ENCODE results near the gene EIF2AK2. TPM values are rescaled to one million over a fixed set of nuclear protein-coding genes. Genes with fewer than 3 reads are reported as not detected.

The EIF2AK2 gene
- polyA plus RNA-seq, 4 donors: 4.3 to 27.7 (median 8.3) TPM

GRCh38 chr2:37156071-37156856 lies 516 bp downstream of the EIF2AK2 start:
- peak; percentile 46 to 80 for DNase-seq
- Histone ChIP-seq H3K9me3 (ENCODE audit: control insufficient read depth in 2 of 2, insufficient read depth in 1 of 2, low read depth in 1 of 2, low read length in 1 of 2) (no peaks in the 10 kb centered on the region), H3K27me3 (ENCODE audit: control insufficient read depth in 3 of 3, insufficient read depth in 3 of 3, low read length in 3 of 3) (no peaks in the 10 kb centered on the region), H3K4me1 (ENCODE audit: control insufficient read depth in 3 of 3, insufficient read depth in 2 of 3, low read depth in 1 of 3, low read length in 2 of 3) (peaks cover 2 to 19% (median 5%) of the 10 kb centered on the region in 3 donors), H3K4me3 (ENCODE audit: low read depth in 1 of 3, low read length in 3 of 3) (peak overlapping the region; percentile 93 to 98 (median 95)), H3K36me3 (ENCODE audit: control insufficient read depth in 3 of 3, insufficient read depth in 2 of 3, low read depth in 1 of 3, low read length in 3 of 3) (no peaks in the 10 kb centered on the region), H3K27ac (ENCODE audit: low read depth in 1 of 3, low read length in 2 of 3) (peak overlapping the region; percentile 66 to 96 (median 92))
- WGBS, 3 donors: 0 to 2% (median 1%) methylated on average over 27 of the region's 27 CpGs
- FAIRE-seq: no peak

GRCh38 chr2:37154785-37155184 lies 2.0 kb downstream of the EIF2AK2 start:
- DNase-seq (no peak), FAIRE-seq (no peak)
- Histone ChIP-seq H3K9me3 (ENCODE audit: control insufficient read depth in 2 of 2, insufficient read depth in 1 of 2, low read depth in 1 of 2, low read length in 1 of 2) (no peaks in the 10 kb centered on the region), H3K36me3 (ENCODE audit: control insufficient read depth in 3 of 3, insufficient read depth in 2 of 3, low read depth in 1 of 3, low read length in 3 of 3) (no peaks in the 10 kb centered on the region), H3K27me3 (ENCODE audit: control insufficient read depth in 3 of 3, insufficient read depth in 3 of 3, low read length in 3 of 3) (no peaks in the 10 kb centered on the region), H3K4me3 (ENCODE audit: low read depth in 1 of 3, low read length in 3 of 3) (no peak overlapping the region), H3K27ac (ENCODE audit: low read depth in 1 of 3, low read length in 2 of 3) (no peak overlapping the region), H3K4me1 (ENCODE audit: control insufficient read depth in 3 of 3, insufficient read depth in 2 of 3, low read depth in 1 of 3, low read length in 2 of 3) (peaks cover 2 to 19% (median 5%) of the 10 kb centered on the region in 3 donors)
- 83 to 96% (median 89%) methylated on average over 4 of the region's 4 CpGs for WGBS, 3 donors

GRCh38 chr2:37153224-37153623 lies 3.6 kb downstream of the EIF2AK2 start:
- 82 to 96% (median 91%) methylated on average over 5 of the region's 5 CpGs for WGBS, 3 donors
- H3K9me3 ChIP-seq (ENCODE audit: control insufficient read depth in 2 of 2, insufficient read depth in 1 of 2, low read depth in 1 of 2, low read length in 1 of 2): no peaks in the 10 kb centered on the region
- no peak for FAIRE-seq
- H3K4me1 ChIP-seq (ENCODE audit: control insufficient read depth in 3 of 3, insufficient read depth in 2 of 3, low read depth in 1 of 3, low read length in 2 of 3): peaks cover 4 to 29% (median 9%) of the 10 kb centered on the region in 3 donors
- peaks cover 0 to 4% (median under 1%) of the 10 kb centered on the region in 3 donors for H3K36me3 ChIP-seq (ENCODE audit: control insufficient read depth in 3 of 3, insufficient read depth in 2 of 3, low read depth in 1 of 3, low read length in 3 of 3)
- H3K27me3 ChIP-seq (ENCODE audit: control insufficient read depth in 3 of 3, insufficient read depth in 3 of 3, low read length in 3 of 3): no peaks in the 10 kb centered on the region
- H3K4me3 ChIP-seq (ENCODE audit: low read depth in 1 of 3, low read length in 3 of 3): no peak overlapping the region
- no peak for DNase-seq
- no peak overlapping the region for H3K27ac ChIP-seq (ENCODE audit: low read depth in 1 of 3, low read length in 2 of 3)

- DNase-seq: peak; percentile 79 to 82
- WGBS, 3 donors: 8 to 31% (median 13%) methylated on average over 6 of the region's 6 CpGs
- Histone ChIP-seq H3K9me3 (ENCODE audit: control insufficient read depth in 2 of 2, insufficient read depth in 1 of 2, low read depth in 1 of 2, low read length in 1 of 2) (no peaks in the 10 kb centered on the region), H3K27ac (ENCODE audit: low read depth in 1 of 3, low read length in 2 of 3) (peak overlapping the region; percentile 17 to 58 (median 41)), H3K4me3 (ENCODE audit: low read depth in 1 of 3, low read length in 3 of 3) (no peak overlapping the region), H3K27me3 (ENCODE audit: control insufficient read depth in 3 of 3, insufficient read depth in 3 of 3, low read length in 3 of 3) (no peaks in the 10 kb centered on the region), H3K36me3 (ENCODE audit: control insufficient read depth in 3 of 3, insufficient read depth in 2 of 3, low read depth in 1 of 3, low read length in 3 of 3) (peaks cover 8 to 16% (median 13%) of the 10 kb centered on the region in 3 donors), H3K4me1 (ENCODE audit: control insufficient read depth in 3 of 3, insufficient read depth in 2 of 3, low read depth in 1 of 3, low read length in 2 of 3) (peaks cover 3 to 15% (median 4%) of the 10 kb centered on the region in 3 donors)
- no peak for FAIRE-seq
Measured at GRCh38 chr2:37149626-37150322, 7.0 kb downstream of the EIF2AK2 start.

GRCh38 chr2:37148325-37148724 lies 8.5 kb downstream of the EIF2AK2 start:
- H3K4me1 ChIP-seq (ENCODE audit: control insufficient read depth in 3 of 3, insufficient read depth in 2 of 3, low read depth in 1 of 3, low read length in 2 of 3): peaks cover 3 to 15% (median 4%) of the 10 kb centered on the region in 3 donors
- FAIRE-seq (no peak), DNase-seq (peak; percentile 68 to 83)
- no peaks in the 10 kb centered on the region for H3K27me3 ChIP-seq (ENCODE audit: control insufficient read depth in 3 of 3, insufficient read depth in 3 of 3, low read length in 3 of 3)
- H3K27ac ChIP-seq (ENCODE audit: low read depth in 1 of 3, low read length in 2 of 3): peak overlapping the region in 1 of 3 donors; percentile 58
- H3K9me3 ChIP-seq (ENCODE audit: control insufficient read depth in 2 of 2, insufficient read depth in 1 of 2, low read depth in 1 of 2, low read length in 1 of 2): no peaks in the 10 kb centered on the region
- WGBS, 3 donors: 30 to 73% (median 42%) methylated on average over 7 of the region's 7 CpGs
- H3K4me3 ChIP-seq (ENCODE audit: low read depth in 1 of 3, low read length in 3 of 3): no peak overlapping the region
- H3K36me3 ChIP-seq (ENCODE audit: control insufficient read depth in 3 of 3, insufficient read depth in 2 of 3, low read depth in 1 of 3, low read length in 3 of 3): peaks cover 12 to 21% (median 16%) of the 10 kb centered on the region in 3 donors

GRCh38 chr2:37146062-37146461 lies 10.7 kb downstream of the EIF2AK2 start:
- Histone ChIP-seq H3K4me3 (ENCODE audit: low read depth in 1 of 3, low read length in 3 of 3) (no peak overlapping the region), H3K36me3 (ENCODE audit: control insufficient read depth in 3 of 3, insufficient read depth in 2 of 3, low read depth in 1 of 3, low read length in 3 of 3) (peaks cover 13 to 30% (median 19%) of the 10 kb centered on the region in 3 donors), H3K4me1 (ENCODE audit: control insufficient read depth in 3 of 3, insufficient read depth in 2 of 3, low read depth in 1 of 3, low read length in 2 of 3) (peaks cover 3 to 15% (median 4%) of the 10 kb centered on the region in 3 donors), H3K27ac (ENCODE audit: low read depth in 1 of 3, low read length in 2 of 3) (no peak overlapping the region), H3K27me3 (ENCODE audit: control insufficient read depth in 3 of 3, insufficient read depth in 3 of 3, low read length in 3 of 3) (no peaks in the 10 kb centered on the region), H3K9me3 (ENCODE audit: control insufficient read depth in 2 of 2, insufficient read depth in 1 of 2, low read depth in 1 of 2, low read length in 1 of 2) (no peaks in the 10 kb centered on the region)
- FAIRE-seq: no peak
- no peak for DNase-seq
- WGBS, 3 donors: 96 to 98% (median 98%) methylated on average over 2 of the region's 2 CpGs

- Histone ChIP-seq H3K36me3 (ENCODE audit: control insufficient read depth in 3 of 3, insufficient read depth in 2 of 3, low read depth in 1 of 3, low read length in 3 of 3) (peaks cover 16 to 34% (median 22%) of the 10 kb centered on the region in 3 donors), H3K27me3 (ENCODE audit: control insufficient read depth in 3 of 3, insufficient read depth in 3 of 3, low read length in 3 of 3) (no peaks in the 10 kb centered on the region), H3K9me3 (ENCODE audit: control insufficient read depth in 2 of 2, insufficient read depth in 1 of 2, low read depth in 1 of 2, low read length in 1 of 2) (no peaks in the 10 kb centered on the region), H3K4me1 (ENCODE audit: control insufficient read depth in 3 of 3, insufficient read depth in 2 of 3, low read depth in 1 of 3, low read length in 2 of 3) (peaks cover 2 to 10% (median 3%) of the 10 kb centered on the region in 3 donors), H3K4me3 (ENCODE audit: low read depth in 1 of 3, low read length in 3 of 3) (no peak overlapping the region), H3K27ac (ENCODE audit: low read depth in 1 of 3, low read length in 2 of 3) (no peak overlapping the region)
- DNase-seq: no peak
- no peak for FAIRE-seq
- 94 to 100% (median 98%) methylated on average over 1 of the region's 1 CpG for WGBS, 3 donors
Measured at GRCh38 chr2:37143974-37144373, 12.8 kb downstream of the EIF2AK2 start.

GRCh38 chr2:37142546-37142945 lies 14.2 kb downstream of the EIF2AK2 start:
- no peak overlapping the region for H3K4me3 ChIP-seq (ENCODE audit: low read depth in 1 of 3, low read length in 3 of 3)
- FAIRE-seq (no peak), DNase-seq (no peak)
- no peak overlapping the region for H3K27ac ChIP-seq (ENCODE audit: low read depth in 1 of 3, low read length in 2 of 3)
- H3K9me3 ChIP-seq (ENCODE audit: control insufficient read depth in 2 of 2, insufficient read depth in 1 of 2, low read depth in 1 of 2, low read length in 1 of 2): no peaks in the 10 kb centered on the region
- H3K36me3 ChIP-seq (ENCODE audit: control insufficient read depth in 3 of 3, insufficient read depth in 2 of 3, low read depth in 1 of 3, low read length in 3 of 3): peaks cover 16 to 37% (median 17%) of the 10 kb centered on the region in 3 donors
- no peaks in the 10 kb centered on the region for H3K27me3 ChIP-seq (ENCODE audit: control insufficient read depth in 3 of 3, insufficient read depth in 3 of 3, low read length in 3 of 3)
- no peaks in the 10 kb centered on the region for H3K4me1 ChIP-seq (ENCODE audit: control insufficient read depth in 3 of 3, insufficient read depth in 2 of 3, low read depth in 1 of 3, low read length in 2 of 3)

Measured in small intestine (tissue), 7 donors.